HG03558 (cell line): ENCODE measurements around the gene LDOC1.
"Not testable (repeated sequence)": the region's sequence is repeated elsewhere in the genome, so short reads cannot be mapped to it uniquely, and the experiment has no call there.

Experiments
- ATAC-seq: cut with Tn5 transposase; IDR thresholded peaks from one replicate; pipeline ENCODE4 v1.9.1; 2021; ENCODE audit warnings: moderate number of reproducible peaks; ENCODE audit not compliant: unreplicated experiment; ENCODE audit errors: extremely low read depth

LDOC1 gene

DNA sequence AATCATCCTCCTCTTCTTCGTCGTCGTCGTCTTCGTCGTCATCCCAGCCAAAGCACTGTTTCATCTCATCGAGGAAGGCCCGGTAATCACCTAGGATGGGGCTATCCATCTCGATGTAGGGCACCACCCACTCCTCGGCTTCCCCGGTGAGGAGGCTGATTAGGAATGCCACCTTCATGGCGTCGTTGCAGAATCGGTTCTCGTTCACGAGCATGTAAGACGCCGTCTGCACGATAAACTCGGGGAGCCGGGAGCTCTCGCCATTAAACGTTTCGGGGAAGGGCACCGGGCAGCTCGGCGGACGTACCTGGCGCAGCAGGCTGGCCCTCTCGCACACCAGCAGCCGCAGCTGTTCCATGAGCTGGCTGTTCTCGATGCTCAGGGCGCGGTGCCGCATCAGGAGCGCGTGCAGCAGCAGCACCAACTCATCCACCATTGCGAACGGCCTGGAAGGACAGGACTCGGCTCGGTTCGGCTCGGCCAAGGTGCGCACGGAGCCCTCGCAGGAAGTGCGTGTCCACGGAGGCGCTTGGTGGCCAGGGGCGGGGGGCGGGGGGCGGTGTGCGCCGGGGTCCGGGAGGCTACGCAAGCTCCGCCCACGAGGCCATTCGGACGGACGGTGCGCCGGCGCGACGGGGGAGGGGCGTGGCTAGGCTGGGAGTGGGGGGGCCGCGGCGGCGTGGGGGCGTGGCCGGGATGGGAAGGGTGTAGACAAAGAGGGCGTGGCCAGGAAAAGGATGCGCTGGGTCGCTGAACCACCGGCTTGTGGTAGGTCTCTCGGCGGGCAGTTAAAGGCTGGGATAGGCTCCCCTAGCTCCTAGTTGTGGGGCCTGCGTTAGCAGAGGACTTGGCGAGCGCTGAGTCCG is at the start of gene LDOC1:
Gene LDOC1 (minus strand): TSS at position 544 of the 866 bp plus-strand sequence. CDS start 108 bp downstream, at position 436.
- no peak for ATAC-seq

- ATAC-seq = no peak
Observed at GRCh38 chrX:141221611-141222010, 44.7 kb upstream of the LDOC1 start.

GRCh38 chrX:141220342-141221008 is 43.5 kb upstream of the LDOC1 start:
- ATAC-seq = no peak

GRCh38 chrX:141214196-141214595 is 37.3 kb upstream of the LDOC1 start:
- no peak for ATAC-seq

DNA sequence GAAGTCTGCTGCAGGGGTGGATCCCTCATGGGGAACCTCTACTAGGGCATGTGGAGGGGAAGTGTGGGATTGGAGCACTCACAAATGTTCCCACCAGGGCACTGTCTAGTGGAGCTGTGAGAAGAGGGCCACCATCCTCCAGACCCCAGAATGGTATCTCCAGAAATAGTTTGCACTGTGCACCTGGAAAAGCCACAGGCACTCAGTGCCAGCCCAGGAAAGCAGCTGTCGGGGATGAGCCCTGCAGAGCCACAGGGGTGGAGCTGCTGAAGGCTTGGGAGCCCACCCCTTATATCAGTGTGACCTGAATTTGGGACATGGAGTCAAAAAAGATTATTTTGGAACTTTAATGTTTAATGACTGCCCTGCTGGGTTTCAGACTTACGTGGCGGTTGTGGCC is 25.0 kb upstream of the LDOC1 start:
- no peak for ATAC-seq

GRCh38 chrX:141188573-141188972 is 11.6 kb upstream of the LDOC1 start:
- ATAC-seq = not testable (repeated sequence)

- ATAC-seq = no peak
Observed at GRCh38 chrX:141185366-141185765, 8.4 kb upstream of the LDOC1 start.

DNA sequence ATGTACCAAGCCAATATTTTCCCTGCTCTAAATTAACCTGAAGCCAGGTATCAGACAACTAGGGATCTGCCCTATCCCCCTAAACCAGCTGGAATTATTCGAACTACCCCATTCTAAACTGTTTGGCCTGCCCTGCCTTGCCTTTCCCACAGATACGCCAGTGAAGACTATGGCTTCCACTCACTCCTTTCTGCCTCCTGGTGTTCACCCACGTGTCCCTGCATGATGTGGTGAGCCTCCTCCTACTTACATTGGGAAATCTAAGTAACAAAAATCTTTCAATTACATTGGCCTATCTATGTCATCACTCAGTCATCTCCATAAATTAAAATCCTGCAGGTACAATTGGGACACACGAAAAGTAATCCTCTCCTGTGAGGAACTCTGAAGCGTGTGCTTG is 6.1 kb upstream of the LDOC1 start:
- ATAC-seq = no peak

- ATAC-seq = no peak
Observed at GRCh38 chrX:141180851-141181250, 3.9 kb upstream of the LDOC1 start.

- ATAC-seq = no peak
Observed at GRCh38 chrX:141175786-141176185, 1.1 kb downstream of the LDOC1 start.

GRCh38 chrX:141164406-141164805 is 12.5 kb downstream of the LDOC1 start:
- no peak for ATAC-seq

- ATAC-seq = no peak
Observed at GRCh38 chrX:141158084-141158483, 18.8 kb downstream of the LDOC1 start.

- not testable (repeated sequence) for ATAC-seq
Observed at GRCh38 chrX:141155231-141155630, 21.7 kb downstream of the LDOC1 start.

- ATAC-seq = no peak
Observed at GRCh38 chrX:141142946-141143345, 34.0 kb downstream of the LDOC1 start.

DNA sequence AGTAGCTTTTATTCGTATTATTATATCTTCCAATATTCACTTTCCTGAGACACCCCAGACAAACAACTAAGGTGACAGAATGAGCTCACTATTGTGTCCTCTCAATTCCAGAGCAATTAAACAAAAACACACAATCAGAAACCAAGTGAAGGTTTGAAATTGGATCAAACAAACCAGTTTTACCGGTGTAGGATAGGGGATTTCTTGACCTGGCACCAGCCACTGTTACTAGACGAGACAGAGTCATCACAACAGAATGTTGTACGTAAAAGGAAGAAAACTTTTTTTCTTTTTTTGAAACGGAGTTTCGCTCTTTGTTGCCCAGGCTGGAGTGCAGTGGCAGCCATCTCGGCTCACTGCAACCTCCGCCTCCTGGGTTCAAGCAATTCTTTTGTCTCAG is 43.7 kb downstream of the LDOC1 start:
- ATAC-seq = no peak

- no peak for ATAC-seq
Observed at GRCh38 chrX:141127146-141127545, 49.8 kb downstream of the LDOC1 start.
